Muscle of back (tissue), 11 donors: ENCODE measurements around the gene LRPPRC. TPM values are rescaled to one million over a fixed set of nuclear protein-coding genes. Genes with fewer than 3 reads are reported as not detected.
A peak's percentile ranks its signal among the peaks of the same experiment; 100 is the strongest.

ENCODE experiments used
- DNase-seq, 3 donors: peaks; one replicate each; pipeline versions ENCODE4 v3.0.0 to v3.0.0-alpha.2; 2013
- polyA plus RNA-seq, 10 donors: library from polyadenylated mRNA; unstranded; fragments of 120-200 nt; gene quantifications; one replicate each; pipeline ENCODE4 v1.2.1, GENCODE V29; 2013; ENCODE audit not compliant: insufficient read length in 10 of 10

LRPPRC gene
- polyA plus RNA-seq, 10 donors: 60.1 to 100 (median 77.8) TPM

GRCh38 chr2:43985359-43985758 lies 10.4 kb downstream of the LRPPRC start:
- no peak for DNase-seq

DNA sequence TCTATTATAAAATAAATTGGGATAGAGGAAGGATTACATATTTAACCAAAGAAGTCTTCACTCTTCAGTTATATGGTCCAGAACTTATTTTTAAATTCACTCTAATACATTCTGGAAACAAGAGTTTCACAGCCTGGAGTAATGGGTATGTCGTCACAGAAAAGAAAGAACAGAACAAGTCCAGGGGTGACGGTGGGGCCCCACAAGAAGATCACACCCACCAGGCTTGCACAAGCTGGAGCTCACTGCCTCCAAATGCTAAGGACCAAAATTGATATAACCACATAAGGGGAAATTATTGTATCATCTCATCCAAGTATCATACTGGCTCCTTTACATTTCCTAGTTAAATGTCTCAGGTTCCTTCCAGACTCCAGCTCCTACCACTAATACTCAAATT lies 11.3 kb downstream of the LRPPRC start:
- DNase-seq: no peak

GRCh38 chr2:43980902-43981301 lies 14.9 kb downstream of the LRPPRC start:
- DNase-seq: no peak

- no peak for DNase-seq
These were observed 18.0 kb downstream of the LRPPRC start for GRCh38 chr2:43977677-43978375.

GRCh38 chr2:43960921-43961320 lies 34.9 kb downstream of the LRPPRC start:
- DNase-seq: no peak

DNA sequence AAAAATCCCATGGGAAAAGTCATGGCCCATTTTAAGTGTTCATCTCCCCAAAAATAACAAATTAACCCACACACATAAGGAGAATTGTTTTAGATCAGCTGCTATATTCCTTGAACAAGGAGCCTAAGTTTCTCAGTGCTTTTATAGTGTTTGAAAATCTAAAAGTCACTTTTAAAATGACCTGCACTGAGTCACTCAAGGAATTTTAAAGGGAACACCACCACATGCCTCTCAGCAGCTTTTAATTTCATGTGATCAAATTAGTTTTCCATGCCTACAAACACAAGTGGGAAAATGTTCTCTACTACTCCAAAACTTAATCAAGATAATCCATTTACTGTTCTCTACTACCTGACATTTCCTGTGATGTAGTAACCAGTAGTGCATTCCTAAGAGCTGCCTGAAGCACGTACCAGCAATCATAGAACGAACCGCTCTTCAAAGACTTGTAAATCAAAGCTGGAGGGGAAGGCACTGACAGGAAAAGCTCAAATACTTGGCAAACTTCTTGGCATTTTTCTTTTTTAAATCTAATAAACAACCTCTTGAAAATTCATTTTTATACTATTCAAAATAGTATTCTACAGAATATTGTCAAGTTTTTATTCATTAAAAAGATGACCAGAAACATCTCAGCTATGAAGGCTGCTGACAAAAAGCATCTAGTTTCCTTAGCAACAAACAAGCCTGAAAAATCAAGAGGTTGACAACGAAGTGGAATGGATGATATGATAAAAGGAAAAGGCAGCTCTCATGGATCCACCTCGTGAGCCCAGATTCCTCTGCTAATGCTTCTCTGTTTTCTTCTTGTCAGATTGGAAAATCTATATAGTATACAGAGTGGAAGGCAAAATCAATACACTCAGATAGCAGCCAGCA lies 37.2 kb downstream of the LRPPRC start:
- no peak for DNase-seq

GRCh38 chr2:43950383-43951008 lies 45.3 kb downstream of the LRPPRC start:
- peak; percentile 6 to 40 (median 26) for DNase-seq

GRCh38 chr2:43948370-43948769 lies 47.4 kb downstream of the LRPPRC start:
- no peak for DNase-seq

DNA sequence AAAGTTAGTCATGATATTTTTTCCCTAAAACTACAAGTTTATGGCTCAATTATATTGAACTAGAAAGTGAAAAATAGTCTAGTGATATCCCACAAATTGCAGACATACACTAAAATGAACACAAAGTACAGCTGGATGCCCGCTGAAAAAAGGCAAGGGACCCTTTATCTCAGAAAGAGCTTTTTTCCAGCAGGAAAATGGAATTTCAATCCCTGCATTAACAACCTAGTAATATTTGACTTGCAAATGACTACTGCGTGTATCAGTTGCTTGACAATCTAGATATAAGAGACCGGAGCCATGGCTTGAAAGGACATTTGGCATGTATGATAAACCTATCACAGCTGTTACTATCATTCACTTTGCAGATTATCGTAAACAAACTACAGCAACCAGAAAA lies 49.1 kb downstream of the LRPPRC start:
- no peak for DNase-seq

DNA sequence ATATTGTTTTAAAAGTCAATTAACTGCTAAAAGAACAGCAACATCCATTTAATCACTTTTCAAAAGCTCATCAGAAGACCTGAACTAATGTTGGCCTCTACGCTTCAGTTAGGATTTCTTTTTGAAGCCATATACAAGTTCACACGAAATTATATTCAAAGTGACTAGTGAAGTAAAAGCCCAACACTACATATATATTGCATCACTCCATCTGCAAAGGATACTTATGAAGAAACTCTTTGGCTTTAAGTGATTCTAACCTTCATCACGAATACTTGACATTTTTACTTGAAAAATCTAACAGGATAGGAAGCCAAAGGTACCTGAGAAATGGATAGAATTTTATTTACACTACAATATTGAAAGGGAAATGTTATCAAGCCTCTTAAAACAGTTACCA lies 50.4 kb downstream of the LRPPRC start:
- DNase-seq: no peak

DNA sequence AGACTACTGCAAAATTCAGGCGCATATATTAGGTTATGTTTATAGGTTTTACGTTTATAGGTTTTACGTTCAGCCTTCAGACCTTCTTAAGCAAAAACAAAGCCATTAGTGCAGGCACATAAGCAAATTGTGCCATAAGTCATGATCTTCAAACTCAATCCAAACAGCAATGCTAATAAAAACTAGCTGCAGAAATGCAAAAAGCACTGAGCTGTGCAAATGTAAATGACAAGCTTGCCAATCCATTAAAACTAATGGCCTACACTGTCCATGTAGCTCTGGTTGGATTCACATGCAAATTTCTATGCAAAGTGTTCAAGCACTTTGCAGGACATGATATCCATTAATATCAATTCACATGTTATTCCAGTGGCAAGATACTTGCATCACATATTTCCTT lies 50.9 kb downstream of the LRPPRC start:
- DNase-seq: no peak

GRCh38 chr2:43943809-43944452 lies 51.9 kb downstream of the LRPPRC start:
- no peak for DNase-seq

- no peak for DNase-seq
These were observed 52.5 kb downstream of the LRPPRC start for GRCh38 chr2:43943323-43943722.

DNA sequence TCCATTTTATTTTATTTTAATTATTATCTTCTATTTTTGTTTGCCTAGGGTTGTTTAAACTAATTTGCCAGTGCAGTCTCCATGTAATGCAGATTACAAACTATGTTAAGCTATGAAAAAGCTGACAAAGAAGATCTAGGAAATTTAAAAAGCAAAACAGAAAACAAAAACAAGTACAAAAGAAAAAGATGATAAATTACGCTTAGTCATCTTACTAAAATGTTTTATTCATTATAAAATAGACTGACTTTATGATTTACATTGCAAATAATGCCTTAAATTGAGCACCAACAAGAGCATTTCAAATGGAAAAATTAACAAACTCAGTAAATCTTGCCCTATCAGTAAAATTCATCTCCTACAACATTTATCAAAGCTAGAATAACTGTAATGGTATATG lies 52.9 kb downstream of the LRPPRC start:
- DNase-seq: no peak

- DNase-seq: peak in 1 of 3 donors; percentile 1
These were observed 53.8 kb downstream of the LRPPRC start for GRCh38 chr2:43941966-43942365.

- DNase-seq: no peak
These were observed 54.4 kb downstream of the LRPPRC start for GRCh38 chr2:43941359-43941758.

DNA sequence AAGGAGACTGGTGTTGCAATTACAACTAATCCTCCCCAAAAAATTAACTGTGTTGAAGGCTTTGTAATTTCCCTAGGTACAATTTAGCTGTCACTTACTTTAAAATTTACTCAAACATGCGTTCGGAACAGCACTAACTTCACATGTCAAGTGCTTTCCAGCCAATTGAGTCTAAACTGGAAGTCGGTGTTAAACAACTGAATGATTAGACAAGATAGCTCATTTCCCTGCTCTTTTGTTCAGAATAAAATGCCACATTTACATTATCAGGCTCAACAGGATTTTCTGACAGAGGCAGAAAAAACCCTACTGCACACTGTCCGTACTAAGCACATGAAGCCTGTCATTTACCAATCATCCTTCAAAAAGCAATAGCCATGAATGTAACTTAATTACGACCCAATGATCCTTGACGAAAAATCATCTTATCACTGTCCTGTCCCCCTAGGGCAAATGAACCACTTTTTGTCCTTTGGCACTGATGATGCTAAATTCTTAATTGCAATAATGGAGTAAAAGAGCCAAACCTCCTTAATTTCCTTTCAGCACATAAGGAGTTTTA lies 56.0 kb downstream of the LRPPRC start:
- DNase-seq: no peak

- DNase-seq: no peak
These were observed 58.4 kb downstream of the LRPPRC start for GRCh38 chr2:43937269-43937820.

GRCh38 chr2:43934567-43934966 lies 61.2 kb downstream of the LRPPRC start:
- DNase-seq: no peak

DNA sequence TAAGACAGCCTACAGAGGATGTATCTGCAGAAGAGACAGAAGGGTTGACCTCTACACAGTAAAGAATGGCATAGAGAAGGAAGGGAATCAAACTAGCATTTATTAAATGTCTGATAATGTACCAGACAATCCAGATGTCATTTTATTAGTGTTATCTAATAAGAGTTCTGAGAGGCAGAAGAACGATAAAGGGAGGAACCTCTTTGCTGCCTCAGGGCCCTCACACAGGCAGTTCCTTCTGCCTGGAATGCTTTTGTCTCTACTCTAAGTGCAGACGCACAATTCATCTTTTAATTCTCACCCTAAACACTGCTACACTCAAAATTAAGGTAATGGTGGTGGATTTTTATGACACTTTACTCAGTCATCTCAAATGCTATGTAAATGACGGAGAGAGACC lies 64.5 kb downstream of the LRPPRC start:
- DNase-seq: no peak

DNA sequence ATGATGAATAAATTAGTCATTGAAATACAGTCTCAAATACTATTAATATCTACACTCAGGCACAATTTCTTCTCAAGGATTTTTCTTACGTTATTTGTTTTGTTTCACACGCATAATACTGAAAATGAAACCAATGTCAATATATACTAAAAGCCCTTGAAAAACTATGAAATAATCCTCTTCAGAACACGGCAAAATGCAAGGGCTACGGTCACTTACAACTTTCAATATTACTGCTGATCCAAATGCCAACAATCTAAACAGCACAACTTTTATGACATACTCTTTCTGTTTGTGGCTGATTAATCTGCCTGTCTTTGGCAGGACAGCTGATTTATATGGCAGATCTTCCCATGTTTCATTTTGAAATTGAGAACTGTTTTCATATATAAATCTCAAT lies 68.3 kb downstream of the LRPPRC start:
- DNase-seq: no peak

DNA sequence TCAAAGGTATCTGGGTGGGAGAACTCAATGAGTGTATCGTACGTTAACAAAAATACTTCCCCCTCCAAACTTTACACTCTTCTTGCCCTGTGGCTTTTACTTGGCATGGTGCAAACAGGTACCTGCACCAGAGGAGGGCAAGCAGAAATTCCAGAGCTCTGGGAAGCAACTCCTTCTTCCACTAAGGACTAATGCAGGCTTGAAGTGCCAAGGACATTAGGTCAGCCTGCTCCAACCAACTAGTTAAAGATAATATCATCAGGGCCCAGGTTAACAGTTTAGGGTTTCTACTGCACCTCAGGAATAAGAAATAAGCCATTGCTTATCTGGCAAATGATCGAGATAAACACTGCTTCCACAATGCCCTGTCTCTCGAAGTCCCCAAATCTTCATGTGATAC lies 70.4 kb downstream of the LRPPRC start:
- no peak for DNase-seq
